PC-9 (cell line): ENCODE measurements around the gene CIAO3.

ENCODE experiments used
- CTCF ChIP-seq: fragments of 200-600 bp; sonication (generic); conservative IDR thresholded peaks from 2 replicates; pipeline ENCODE4 v1.6.1; 2017; ENCODE audit warnings: mixed run types, antibody characterized with exemption, mild to moderate bottlenecking, moderate library complexity
- EZH2 ChIP-seq: fragments of 200-600 bp; sonication (generic); IDR thresholded peaks from 2 replicates; pipeline ENCODE4 v1.8.0; 2017; ENCODE audit warnings: antibody characterized with exemption, low read depth

- TF ChIP-seq CTCF (no peak), EZH2 (no peak)
These were observed 57.3 kb downstream of the CIAO3 start for GRCh38 chr16:683396-684070.
